Neural cell (in vitro differentiated cells): Measurements from ENCODE around the gene OBSCN. TPM values are rescaled to one million over a fixed set of nuclear protein-coding genes. Genes with fewer than 3 reads are reported as not detected.

Source experiments
- H2AFZ ChIP-seq: fragments of 200-600, 300-800 bp; sonication (generic), shearing (Covaris generic); 2 replicates; pipeline ENCODE4 v1.6.0; 2014; ENCODE audit warnings: low read depth, mild to moderate bottlenecking, antibody characterized with exemption, low read length, moderate library complexity
- H3F3A ChIP-seq: fragments of 200-600 bp; shearing (Covaris generic); 2 replicates; pipeline ENCODE4 v1.6.1; 2016; ENCODE audit warnings: mild to moderate bottlenecking, moderate library complexity, mixed read lengths, antibody characterized with exemption, low read length; ENCODE audit not compliant: insufficient read depth, poor library complexity, severe bottlenecking
- H3K27ac ChIP-seq: fragments of 200-600, 300-800 bp; sonication (generic), shearing (Covaris generic); 2 replicates; pipeline ENCODE4 v1.5.1; 2014; ENCODE audit warnings: mild to moderate bottlenecking, low read length, moderate library complexity
- H3K27me3 ChIP-seq: fragments of 300-800, 200-600 bp; sonication (generic), shearing (Covaris generic); 2 replicates; pipeline ENCODE4 v1.6.0; 2014; ENCODE audit warnings: mild to moderate bottlenecking, low read depth, low read length, moderate library complexity; ENCODE audit not compliant: insufficient read depth
- H3K36me3 ChIP-seq: fragments of 300-800, 200-600 bp; sonication (generic), shearing (Covaris generic); 2 replicates; pipeline ENCODE4 v1.5.1; 2014; ENCODE audit warnings: mild to moderate bottlenecking, antibody characterized with exemption, low read length, moderate library complexity; ENCODE audit not compliant: insufficient read depth
- H3K4me2 ChIP-seq: fragments of 300-800, 200-600 bp; sonication (generic), shearing (Covaris generic); 2 replicates; pipeline ENCODE4 v1.6.0; 2014; ENCODE audit warnings: mild to moderate bottlenecking, low read length
- H3K4me3 ChIP-seq: fragments of 300-800, 200-600 bp; sonication (generic), shearing (Covaris generic); 2 replicates; pipeline ENCODE4 v1.5.1; 2014; ENCODE audit warnings: mild to moderate bottlenecking, low read length, moderate library complexity
- H3K79me2 ChIP-seq: fragments of 200-600 bp; shearing (Covaris generic); replicated peaks from 2 replicates; pipeline ENCODE4 v1.6.0; 2014; ENCODE audit warnings: mild to moderate bottlenecking, low read length, moderate library complexity; ENCODE audit not compliant: insufficient read depth
- H3K9ac ChIP-seq: fragments of 300-800, 200-600 bp; sonication (generic), shearing (Covaris generic); 2 replicates; pipeline ENCODE4 v1.6.1; 2016; ENCODE audit warnings: mild to moderate bottlenecking, low read length, mixed read lengths
- H3K9me2 ChIP-seq: fragments of 200-600 bp; shearing (Covaris generic); 2 replicates; pipeline ENCODE4 v1.6.1; 2016; ENCODE audit warnings: mild to moderate bottlenecking, low read length, mixed read lengths; ENCODE audit not compliant: insufficient read depth
- H3K9me3 ChIP-seq: fragments of 200-600, 300-800 bp; sonication (generic), shearing (Covaris generic); 2 replicates; pipeline ENCODE4 v1.6.1; 2016; ENCODE audit warnings: mild to moderate bottlenecking, mixed run types, low read length, moderate library complexity, mixed read lengths
- H4K20me1 ChIP-seq: fragments of 200-600 bp; shearing (Covaris generic); 2 replicates; pipeline ENCODE4 v1.6.1; 2016; ENCODE audit warnings: mild to moderate bottlenecking, mixed run types; ENCODE audit not compliant: insufficient read depth
- CTCF ChIP-seq: fragments of 450-650 bp; IDR thresholded peaks from 2 replicates; pipeline ENCODE4 v1.5.1; 2014; ENCODE audit warnings: antibody characterized with exemption, mild to moderate bottlenecking, moderate library complexity; ENCODE audit not compliant: poor library complexity, severe bottlenecking
- EP300 ChIP-seq: fragments of 450-650 bp; conservative IDR thresholded peaks from 2 replicates; pipeline ENCODE4 v1.6.1; 2014; ENCODE audit warnings: antibody characterized with exemption, mild to moderate bottlenecking, moderate library complexity; ENCODE audit not compliant: poor library complexity, severe bottlenecking
- EZH2 ChIP-seq: fragments of 200-600, 300-800 bp; shearing (Covaris generic), sonication (generic); IDR thresholded peaks from 2 replicates; pipeline ENCODE4 v1.6.1; 2014; ENCODE audit warnings: antibody characterized with exemption, low read length, borderline replicate concordance, mild to moderate bottlenecking; ENCODE audit not compliant: insufficient read depth, poor library complexity, severe bottlenecking
- MXI1 ChIP-seq: fragments of 450-650 bp; conservative IDR thresholded peaks from 2 replicates; pipeline ENCODE4 v1.6.1; 2014; ENCODE audit warnings: antibody characterized with exemption, mild to moderate bottlenecking; ENCODE audit not compliant: poor library complexity, severe bottlenecking
- POLR2AphosphoS5 ChIP-seq: IDR thresholded peaks from 2 replicates; pipeline ENCODE4 v1.6.1; 2012
- RAD21 ChIP-seq: fragments of 450-650 bp; conservative IDR thresholded peaks from 2 replicates; pipeline ENCODE4 v1.6.1; 2014; ENCODE audit warnings: antibody characterized with exemption, mild to moderate bottlenecking, moderate library complexity
- REST ChIP-seq: IDR thresholded peaks from 2 replicates; pipeline ENCODE4 v1.6.1; 2012; ENCODE audit warnings: borderline replicate concordance
- SMC3 ChIP-seq: fragments of 450-650 bp; conservative IDR thresholded peaks from 2 replicates; pipeline ENCODE4 v1.6.1; 2014; ENCODE audit warnings: antibody characterized with exemption, mild to moderate bottlenecking, moderate library complexity; ENCODE audit not compliant: poor library complexity
- TAF1 ChIP-seq: IDR thresholded peaks from 2 replicates; pipeline ENCODE4 v1.6.1; 2012; ENCODE audit warnings: low read depth
- polyA plus RNA-seq: library from polyadenylated mRNA; depleted of rRNA; stranded (reverse); fragments of >200 nt; gene quantifications from 2 replicates; pipeline ENCODE4 v1.2.3, GENCODE V29; 2014

The OBSCN gene
- polyA plus RNA-seq, 1 donor from 2014 or later = 7.2 TPM

- Histone ChIP-seq H2AFZ (no peak overlapping the region), H4K20me1 (no peaks in the 10 kb centered on the region), H3K9me3 (no peaks in the 10 kb centered on the region), H3K79me2 (no peaks in the 10 kb centered on the region), H3K27ac (no peak overlapping the region), H3K27me3 (no peaks in the 10 kb centered on the region), H3F3A (no peaks in the 10 kb centered on the region), H3K4me3 (no peak overlapping the region), H3K36me3 (no peaks in the 10 kb centered on the region), H3K4me2 (no peak overlapping the region), H3K9me2 (no peaks in the 10 kb centered on the region), H3K9ac (no peak overlapping the region)
- TF ChIP-seq SMC3 (no peak), POLR2AphosphoS5 (no peak), CTCF (no peak), REST (no peak), RAD21 (no peak), MXI1 (no peak), EZH2 (no peak), EP300 (no peak), TAF1 (no peak)
These were observed 52.1 kb downstream of the OBSCN start for GRCh38 chr1:228259951-228260350.

GRCh38 chr1:228261706-228262105 lies 53.9 kb downstream of the OBSCN start:
- Histone ChIP-seq H3K27ac (no peak overlapping the region), H3K79me2 (no peaks in the 10 kb centered on the region), H3K4me3 (no peak overlapping the region), H3F3A (no peaks in the 10 kb centered on the region), H3K9me2 (no peaks in the 10 kb centered on the region), H3K9me3 (no peaks in the 10 kb centered on the region), H4K20me1 (no peaks in the 10 kb centered on the region), H3K27me3 (no peaks in the 10 kb centered on the region), H2AFZ (no peak overlapping the region), H3K4me2 (no peak overlapping the region), H3K9ac (no peak overlapping the region), H3K36me3 (no peaks in the 10 kb centered on the region)
- TF ChIP-seq MXI1 (no peak), EZH2 (no peak), RAD21 (no peak), SMC3 (no peak)

- no peaks in the 10 kb centered on the region for H4K20me1 ChIP-seq
- no peaks in the 10 kb centered on the region for H3K36me3 ChIP-seq
- no peak overlapping the region for H3K27ac ChIP-seq
- H3K4me3 ChIP-seq = no peak overlapping the region
- H3K9ac ChIP-seq = no peak overlapping the region
- no peak overlapping the region for H2AFZ ChIP-seq
- no peaks in the 10 kb centered on the region for H3K9me3 ChIP-seq
- H3K9me2 ChIP-seq = no peaks in the 10 kb centered on the region
- no peaks in the 10 kb centered on the region for H3K27me3 ChIP-seq
- H3F3A ChIP-seq = no peaks in the 10 kb centered on the region
- no peaks in the 10 kb centered on the region for H3K79me2 ChIP-seq
- no peak overlapping the region for H3K4me2 ChIP-seq
- TF ChIP-seq MXI1 = no peak
- TF ChIP-seq EP300 = no peak
- no peak for TF ChIP-seq CTCF
- TF ChIP-seq TAF1 = no peak
- TF ChIP-seq EZH2 = no peak
- TF ChIP-seq REST = no peak
- no peak for TF ChIP-seq SMC3
- TF ChIP-seq POLR2AphosphoS5 = no peak
- TF ChIP-seq RAD21 = no peak
These were observed 54.6 kb downstream of the OBSCN start for GRCh38 chr1:228262475-228262874.
